GM12878 (cell line): Measurements from ENCODE around the gene PLPP3. TPM values are rescaled to one million over a fixed set of nuclear protein-coding genes. Genes with fewer than 3 reads are reported as not detected.

ENCODE experiments used
- ATAC-seq: fragments of 200-7000 bp; cut with Tn5 transposase; 3 replicates; pipeline ENCODE4 v1.9.1; 2020; ENCODE audit warnings: mild to moderate bottlenecking, moderate library complexity
- BruUV-seq: library from RNA; stranded (reverse); fragments of 400-500 nt; replicated peaks from 2 replicates; lab custom pipeline; 2021; lab: Mats Ljungman, UMichigan
- CTCF ChIA-PET: fragments of 300-600 bp; sonication (Branson Sonifier 250); formaldehyde crosslinking; extraction: SDS; loops from one replicate; lab custom pipeline; 2021; ENCODE audit warnings: inconsistent platforms; lab: Yijun Ruan, JAX
- POLR2A ChIA-PET: fragments of 350-600 bp; formaldehyde crosslinking; extraction: SDS; loops from one replicate; lab custom pipeline; 2021; ENCODE audit warnings: inconsistent platforms; lab: Charles Lee
- RAD21 ChIA-PET: fragments of 300-600 bp; sonication (Branson Sonifier 250); formaldehyde crosslinking; loops from one replicate; lab custom pipeline; 2023; ENCODE audit warnings: antibody characterized with exemption; ENCODE audit not compliant: unreplicated experiment; lab: Charles Lee
- SMC1A ChIA-PET: fragments of 300-600 bp; sonication (Branson Sonifier 250); formaldehyde crosslinking; loops from one replicate; lab custom pipeline; 2023; ENCODE audit not compliant: unreplicated experiment, uncharacterized antibody; lab: Charles Lee
- DNase-seq: peaks from one replicate; pipeline ENCODE4 v3.0.0-alpha.2; 2011; ENCODE audit warnings: low read depth, low spot score
- FAIRE-seq: peaks from 3 replicates; lab custom pipeline; 2011; peaks lifted over from hg19 to GRCh38; lab: Jason Lieb, UNC
- H2AFZ ChIP-seq: 2 replicates; pipeline ENCODE4 v1.6.0; 2011; ENCODE audit warnings: low read depth, low read length, control low read depth; ENCODE audit not compliant: control insufficient read depth
- H3K27ac ChIP-seq: 2 replicates; pipeline ENCODE4 v1.5.1; 2011; ENCODE audit warnings: control low read depth; ENCODE audit not compliant: control insufficient read depth, insufficient read depth
- H3K27me3 ChIP-seq, 2 experiments: replicated peaks in 1 of 2; 2 replicates each; pipeline versions ENCODE4 v1.6.0 to v1.6.1; 2011; ENCODE audit warnings: low read length in 1 of 2; ENCODE audit not compliant: control insufficient read depth in 2 of 2, insufficient read depth in 2 of 2
- H3K36me3 ChIP-seq, 2 experiments: 2 replicates each; pipeline ENCODE4 v1.5.1; 2011; ENCODE audit warnings: low read length in 1 of 2; ENCODE audit not compliant: control insufficient read depth in 2 of 2, insufficient read depth in 2 of 2
- H3K4me1 ChIP-seq: 2 replicates; pipeline ENCODE4 v1.6.1; 2011; ENCODE audit warnings: mild to moderate bottlenecking, low read length, moderate library complexity, mixed read lengths; ENCODE audit not compliant: control insufficient read depth, insufficient read depth
- H3K4me2 ChIP-seq: 2 replicates; pipeline ENCODE4 v1.6.0; 2011; ENCODE audit warnings: control low read depth; ENCODE audit not compliant: control insufficient read depth, insufficient read depth
- H3K4me3 ChIP-seq: fragments of 200-600 bp; sonication (generic); 2 replicates; pipeline ENCODE4 v1.5.1; 2016
- H3K79me2 ChIP-seq: 2 replicates; pipeline ENCODE4 v1.6.0; 2011; ENCODE audit warnings: low read length; ENCODE audit not compliant: control insufficient read depth, insufficient read depth
- H3K9ac ChIP-seq: 2 replicates; pipeline ENCODE4 v1.8.0; 2011; ENCODE audit warnings: low read length, control low read depth, mixed read lengths; ENCODE audit not compliant: control insufficient read depth, insufficient read depth
- H3K9me3 ChIP-seq: replicated peaks from 3 replicates; pipeline ENCODE4 v1.5.1; 2011; ENCODE audit warnings: mild to moderate bottlenecking, low read length; ENCODE audit not compliant: control insufficient read depth, insufficient read depth
- H4K20me1 ChIP-seq: 2 replicates; pipeline ENCODE4 v1.6.0; 2011; ENCODE audit not compliant: control insufficient read depth, insufficient read depth
- BCL3 ChIP-seq: IDR thresholded peaks from 2 replicates; pipeline ENCODE4 v1.6.1; 2011; ENCODE audit warnings: borderline replicate concordance, low read depth, mild to moderate bottlenecking, moderate library complexity, low read length; ENCODE audit not compliant: insufficient read depth, poor library complexity, severe bottlenecking
- BMI1 ChIP-seq: fragments of 450-650 bp; IDR thresholded peaks from 2 replicates; pipeline ENCODE4 v1.6.1; 2016; ENCODE audit warnings: mild to moderate bottlenecking, moderate library complexity, borderline replicate concordance
- HDGF ChIP-seq: fragments of 450-650 bp; IDR thresholded peaks from 2 replicates; pipeline ENCODE4 v1.6.1; 2016; ENCODE audit warnings: antibody characterized with exemption
- SMC3 ChIP-seq: IDR thresholded peaks from 2 replicates; pipeline ENCODE4 v1.6.1; 2011; ENCODE audit warnings: low read length, improper control_type of control experiment, borderline replicate concordance
- SREBF2 ChIP-seq: IDR thresholded peaks from 2 replicates; pipeline ENCODE4 v1.6.1; 2012; ENCODE audit warnings: mild to moderate bottlenecking, low read length
- TCF7 ChIP-seq: IDR thresholded peaks from 2 replicates; pipeline ENCODE4 v1.6.1; 2014; ENCODE audit warnings: antibody characterized with exemption, borderline replicate concordance
- ZBTB40 ChIP-seq: fragments of 450-650 bp; IDR thresholded peaks from 2 replicates; pipeline ENCODE4 v1.6.1; 2016; ENCODE audit warnings: mild to moderate bottlenecking, moderate library complexity, borderline replicate concordance
- ZNF622 ChIP-seq: fragments of 450-650 bp; IDR thresholded peaks from 2 replicates; pipeline ENCODE4 v1.6.1; 2017; ENCODE audit warnings: mild to moderate bottlenecking, inconsistent platforms
- WGBS: methylation state at CpG from one replicate; pipeline ENCODE4 v1.1.6; 2016; ENCODE audit warnings: low lambda C conversion rate; ENCODE audit not compliant: insufficient replicate concordance, insufficient coverage; ENCODE audit errors: missing lambda C conversion rate; 5-methylcytosine and 5-hydroxymethylcytosine counted together
- in situ Hi-C: fragments of 300-500 bp; cut with MboI; formaldehyde crosslinking; loops from 9 replicates; pipeline ENCODE4 v1.14.3; 2018; ENCODE audit warnings: mixed read lengths
- intact Hi-C: fragments of 100-400 bp; cut with micrococcal nuclease; formaldehyde crosslinking; loops from one replicate; pipeline ENCODE4 v1.14.2; 2022; ENCODE audit not compliant: unreplicated experiment
- polyA plus RNA-seq, 11 experiments: library from polyadenylated mRNA; depleted of rRNA in 4 of 11; unstranded in 6 of 11; stranded (reverse) in 5 of 11; fragments of >200 nt; fragmentation: Nextera tagmentation in 4 of 11; fragmentation: Illumina TruSeq in 1 of 11; extraction: Ambion mirVana in 4 of 11; extraction: Trizol in 1 of 11; gene quantifications; 1 replicate in 1 of 11; 2 replicates in 10 of 11; pipeline versions ENCODE4 v1.2.1 to v1.2.3, GENCODE V29; 2011 to 2016; ENCODE audit warnings: inconsistent platforms in 2 of 11, missing spikeins in 2 of 11, low read depth in 1 of 11
- total RNA-seq, 4 experiments: library from RNA; depleted of rRNA in 3 of 4; stranded (reverse); fragments of >200 nt in 3 of 4; fragmentation: Illumina TruSeq in 1 of 4; extraction: Trizol in 1 of 4; gene quantifications; 2 replicates each; pipeline versions ENCODE4 v1.2.1 to v1.2.3, GENCODE V29; 2013 to 2021
- TF ChIP-seq, protein P1 (sequence below): fragments of 450-650 bp; IDR thresholded peaks from 2 replicates; pipeline ENCODE4 v1.6.1; 2017; ENCODE audit warnings: mild to moderate bottlenecking, moderate library complexity
- TF ChIP-seq, protein P2 (sequence below): fragments of 450-650 bp; IDR thresholded peaks from 2 replicates; pipeline ENCODE4 v1.6.1; 2014; ENCODE audit warnings: mild to moderate bottlenecking
- TF ChIP-seq, protein P3 (sequence below): fragments of 450-650 bp; IDR thresholded peaks from 2 replicates; pipeline ENCODE4 v1.6.1; 2017; ENCODE audit warnings: mild to moderate bottlenecking

Gene PLPP3
- total and polyA plus RNA-seq, 10 of the 15 experiments (the other 5 are each of a cell fraction or from before 2014, with no cell fraction given) = 6.4 to 26.8 (median 9.5) TPM

DNA sequence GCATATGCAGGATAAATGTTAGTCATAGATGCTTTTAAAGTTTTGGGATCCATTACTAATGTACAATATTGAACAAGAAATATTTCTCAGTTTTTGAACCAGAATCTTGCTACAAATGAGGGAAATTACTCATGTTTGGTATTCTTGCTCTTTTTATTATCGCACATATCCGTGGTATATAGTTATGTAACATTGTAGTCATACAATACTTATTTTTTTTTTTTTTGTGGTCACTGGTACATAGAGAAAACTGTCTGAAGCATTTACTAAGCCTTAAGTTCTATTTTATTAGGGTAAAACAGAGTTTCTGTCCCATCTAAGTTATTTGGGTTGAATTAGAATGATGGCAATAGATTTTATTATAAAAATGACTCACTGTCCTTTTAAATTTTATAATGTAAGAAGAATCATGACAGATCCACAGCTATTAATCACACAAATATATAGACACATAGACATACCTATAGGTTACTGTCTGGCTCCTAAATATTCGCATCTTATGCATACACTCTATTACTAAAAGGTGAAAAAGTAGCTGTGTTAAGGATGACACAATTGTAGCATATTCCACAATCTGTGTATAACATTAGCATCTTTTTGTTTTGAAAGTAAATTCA lies 47.8 kb upstream of the PLPP3 start:
- POLR2A ChIA-PET = no interaction called here
- Histone ChIP-seq H3K9me3 (no peaks in the 10 kb centered on the region), H3K9ac (no peak overlapping the region), H3K27me3 (no peaks in the 10 kb centered on the region), H3K4me1 (no peaks in the 10 kb centered on the region), H3K36me3 (no peaks in the 10 kb centered on the region), H3K4me3 (no peak overlapping the region), H4K20me1 (no peaks in the 10 kb centered on the region), H3K27ac (no peak overlapping the region), H2AFZ (no peak overlapping the region), H3K79me2 (no peaks in the 10 kb centered on the region), H3K4me2 (no peak overlapping the region)
- intact Hi-C loops = no loop called here
- 59% methylated on average over 3 of the region's 3 CpGs for WGBS
- SMC1A ChIA-PET = no interaction called here
- DNase-seq (no peak), ATAC-seq (no peak), FAIRE-seq (no peak)
- CTCF ChIA-PET = interaction anchor here (0.6 to 1.0 kb wide), 3 partner anchors 105 to 1252 kb away, joined by 3 read pairs; no protein-coding TSS in a partner anchor
- RAD21 ChIA-PET = no interaction called here
- BruUV-seq = no TSS peak
- in situ Hi-C loops = no loop called here
- TF ChIP-seq SMC3 = no peak
- no peak for TF ChIP-seq ZBTB40
- TF ChIP-seq TCF7 = no peak
- TF ChIP-seq, protein P1, sequence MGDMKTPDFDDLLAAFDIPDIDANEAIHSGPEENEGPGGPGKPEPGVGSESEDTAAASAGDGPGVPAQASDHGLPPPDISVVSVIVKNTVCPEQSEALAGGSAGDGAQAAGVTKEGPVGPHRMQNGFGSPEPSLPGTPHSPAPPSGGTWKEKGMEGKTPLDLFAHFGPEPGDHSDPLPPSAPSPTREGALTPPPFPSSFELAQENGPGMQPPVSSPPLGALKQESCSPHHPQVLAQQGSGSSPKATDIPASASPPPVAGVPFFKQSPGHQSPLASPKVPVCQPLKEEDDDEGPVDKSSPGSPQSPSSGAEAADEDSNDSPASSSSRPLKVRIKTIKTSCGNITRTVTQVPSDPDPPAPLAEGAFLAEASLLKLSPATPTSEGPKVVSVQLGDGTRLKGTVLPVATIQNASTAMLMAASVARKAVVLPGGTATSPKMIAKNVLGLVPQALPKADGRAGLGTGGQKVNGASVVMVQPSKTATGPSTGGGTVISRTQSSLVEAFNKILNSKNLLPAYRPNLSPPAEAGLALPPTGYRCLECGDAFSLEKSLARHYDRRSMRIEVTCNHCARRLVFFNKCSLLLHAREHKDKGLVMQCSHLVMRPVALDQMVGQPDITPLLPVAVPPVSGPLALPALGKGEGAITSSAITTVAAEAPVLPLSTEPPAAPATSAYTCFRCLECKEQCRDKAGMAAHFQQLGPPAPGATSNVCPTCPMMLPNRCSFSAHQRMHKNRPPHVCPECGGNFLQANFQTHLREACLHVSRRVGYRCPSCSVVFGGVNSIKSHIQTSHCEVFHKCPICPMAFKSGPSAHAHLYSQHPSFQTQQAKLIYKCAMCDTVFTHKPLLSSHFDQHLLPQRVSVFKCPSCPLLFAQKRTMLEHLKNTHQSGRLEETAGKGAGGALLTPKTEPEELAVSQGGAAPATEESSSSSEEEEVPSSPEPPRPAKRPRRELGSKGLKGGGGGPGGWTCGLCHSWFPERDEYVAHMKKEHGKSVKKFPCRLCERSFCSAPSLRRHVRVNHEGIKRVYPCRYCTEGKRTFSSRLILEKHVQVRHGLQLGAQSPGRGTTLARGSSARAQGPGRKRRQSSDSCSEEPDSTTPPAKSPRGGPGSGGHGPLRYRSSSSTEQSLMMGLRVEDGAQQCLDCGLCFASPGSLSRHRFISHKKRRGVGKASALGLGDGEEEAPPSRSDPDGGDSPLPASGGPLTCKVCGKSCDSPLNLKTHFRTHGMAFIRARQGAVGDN = no peak
- no peak for TF ChIP-seq HDGF
- TF ChIP-seq ZNF622 = no peak
- TF ChIP-seq, protein P2, sequence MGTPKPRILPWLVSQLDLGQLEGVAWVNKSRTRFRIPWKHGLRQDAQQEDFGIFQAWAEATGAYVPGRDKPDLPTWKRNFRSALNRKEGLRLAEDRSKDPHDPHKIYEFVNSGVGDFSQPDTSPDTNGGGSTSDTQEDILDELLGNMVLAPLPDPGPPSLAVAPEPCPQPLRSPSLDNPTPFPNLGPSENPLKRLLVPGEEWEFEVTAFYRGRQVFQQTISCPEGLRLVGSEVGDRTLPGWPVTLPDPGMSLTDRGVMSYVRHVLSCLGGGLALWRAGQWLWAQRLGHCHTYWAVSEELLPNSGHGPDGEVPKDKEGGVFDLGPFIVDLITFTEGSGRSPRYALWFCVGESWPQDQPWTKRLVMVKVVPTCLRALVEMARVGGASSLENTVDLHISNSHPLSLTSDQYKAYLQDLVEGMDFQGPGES = no peak
- TF ChIP-seq BCL3 = no peak
- no peak for TF ChIP-seq BMI1
- TF ChIP-seq SREBF2 = no peak
- TF ChIP-seq, protein P3, sequence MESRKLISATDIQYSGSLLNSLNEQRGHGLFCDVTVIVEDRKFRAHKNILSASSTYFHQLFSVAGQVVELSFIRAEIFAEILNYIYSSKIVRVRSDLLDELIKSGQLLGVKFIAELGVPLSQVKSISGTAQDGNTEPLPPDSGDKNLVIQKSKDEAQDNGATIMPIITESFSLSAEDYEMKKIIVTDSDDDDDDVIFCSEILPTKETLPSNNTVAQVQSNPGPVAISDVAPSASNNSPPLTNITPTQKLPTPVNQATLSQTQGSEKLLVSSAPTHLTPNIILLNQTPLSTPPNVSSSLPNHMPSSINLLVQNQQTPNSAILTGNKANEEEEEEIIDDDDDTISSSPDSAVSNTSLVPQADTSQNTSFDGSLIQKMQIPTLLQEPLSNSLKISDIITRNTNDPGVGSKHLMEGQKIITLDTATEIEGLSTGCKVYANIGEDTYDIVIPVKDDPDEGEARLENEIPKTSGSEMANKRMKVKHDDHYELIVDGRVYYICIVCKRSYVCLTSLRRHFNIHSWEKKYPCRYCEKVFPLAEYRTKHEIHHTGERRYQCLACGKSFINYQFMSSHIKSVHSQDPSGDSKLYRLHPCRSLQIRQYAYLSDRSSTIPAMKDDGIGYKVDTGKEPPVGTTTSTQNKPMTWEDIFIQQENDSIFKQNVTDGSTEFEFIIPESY = no peak
